ENCODE data around the gene PPM1N. TPM values are rescaled to one million over a fixed set of nuclear protein-coding genes. Genes with fewer than 3 reads are reported as not detected.
A peak's percentile ranks its signal among the peaks of the same experiment; 100 is the strongest.

Gene PPM1N
- total and polyA plus RNA-seq, 2 donors (not counting 1 experiment from before 2014, with no cell fraction given): 2.3 to 2.8 TPM

DNA sequence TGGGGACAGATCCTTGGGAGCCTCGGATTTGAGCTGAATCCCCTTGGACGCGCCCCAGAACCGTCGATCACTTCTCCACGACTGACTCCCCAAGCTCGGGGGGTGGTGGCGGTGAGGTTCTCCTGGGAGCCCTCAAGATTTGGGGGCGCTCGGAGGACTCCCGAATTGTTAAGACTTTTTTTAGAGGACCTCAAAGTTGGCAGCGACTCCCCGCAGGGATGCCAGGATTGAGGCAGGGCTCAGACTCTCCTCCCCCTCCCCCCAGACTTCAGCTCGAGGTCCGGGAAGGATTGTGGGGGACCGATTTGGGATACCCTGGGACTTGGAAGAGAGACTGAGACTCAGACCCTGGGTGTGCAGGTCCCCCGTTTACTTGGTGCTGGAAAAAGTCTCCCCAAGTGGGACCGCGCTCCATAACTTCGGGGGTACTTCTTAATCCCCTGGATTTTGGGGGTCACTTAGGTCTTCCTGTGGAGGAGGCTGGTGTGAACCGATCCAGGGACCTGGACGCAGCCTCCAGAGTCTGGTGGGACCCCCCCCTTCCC is 9.7 kb downstream of the PPM1N start:
- H3K4me2 ChIP-seq (ENCODE audit: extremely low read depth, insufficient read depth, low read length): peak overlapping the region; percentile 48
- no peak for TF ChIP-seq EZH2 (IDR thresholded peaks at IDR 0.05; ENCODE audit: low read length, missing control alignments)
- TF ChIP-seq, protein P1, sequence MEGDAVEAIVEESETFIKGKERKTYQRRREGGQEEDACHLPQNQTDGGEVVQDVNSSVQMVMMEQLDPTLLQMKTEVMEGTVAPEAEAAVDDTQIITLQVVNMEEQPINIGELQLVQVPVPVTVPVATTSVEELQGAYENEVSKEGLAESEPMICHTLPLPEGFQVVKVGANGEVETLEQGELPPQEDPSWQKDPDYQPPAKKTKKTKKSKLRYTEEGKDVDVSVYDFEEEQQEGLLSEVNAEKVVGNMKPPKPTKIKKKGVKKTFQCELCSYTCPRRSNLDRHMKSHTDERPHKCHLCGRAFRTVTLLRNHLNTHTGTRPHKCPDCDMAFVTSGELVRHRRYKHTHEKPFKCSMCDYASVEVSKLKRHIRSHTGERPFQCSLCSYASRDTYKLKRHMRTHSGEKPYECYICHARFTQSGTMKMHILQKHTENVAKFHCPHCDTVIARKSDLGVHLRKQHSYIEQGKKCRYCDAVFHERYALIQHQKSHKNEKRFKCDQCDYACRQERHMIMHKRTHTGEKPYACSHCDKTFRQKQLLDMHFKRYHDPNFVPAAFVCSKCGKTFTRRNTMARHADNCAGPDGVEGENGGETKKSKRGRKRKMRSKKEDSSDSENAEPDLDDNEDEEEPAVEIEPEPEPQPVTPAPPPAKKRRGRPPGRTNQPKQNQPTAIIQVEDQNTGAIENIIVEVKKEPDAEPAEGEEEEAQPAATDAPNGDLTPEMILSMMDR (conservative IDR thresholded peaks at IDR 0.05 in 1 of 2, IDR thresholded peaks at IDR 0.05 in 1 of 2; ENCODE audit: low read depth in 1 of 2, low read length in 2 of 2): no peak
- H3K27ac ChIP-seq (ENCODE audit: insufficient read depth, low read length): peak overlapping the region; percentile 80
- H3K36me3 ChIP-seq (ENCODE audit: control insufficient read depth, insufficient read depth, low read length): peaks cover under 1% of the 10 kb centered on the region
- no peaks in the 10 kb centered on the region for H3K27me3 ChIP-seq (ENCODE audit: control insufficient read depth, insufficient read depth, low read length)
- H3K9ac ChIP-seq (ENCODE audit: insufficient read depth, low read length): peak overlapping the region; percentile 69
- peak in 1 of 2 donors; percentile 25 for DNase-seq (ENCODE audit: low read depth in 2 of 2)
- peaks cover 53% of the 10 kb centered on the region for H3K79me2 ChIP-seq (ENCODE audit: control insufficient read depth, insufficient read depth, low read length)
- H3K9me3 ChIP-seq (ENCODE audit: control insufficient read depth, insufficient read depth, low read depth, low read length): no peaks in the 10 kb centered on the region
- H2AFZ ChIP-seq (ENCODE audit: low read length): no peak overlapping the region
- H4K20me1 ChIP-seq (ENCODE audit: control insufficient read depth, extremely low read depth, insufficient read depth, low read length): no peaks in the 10 kb centered on the region
- peaks cover 12% of the 10 kb centered on the region for H3K4me1 ChIP-seq (ENCODE audit: control insufficient read depth, extremely low read depth, insufficient read depth, low read length)
- peak overlapping the region; percentile 74 to 96 (median 93) for H3K4me3 ChIP-seq (replicated peaks in 1 of 4; ENCODE audit: control extremely low read depth in 1 of 4, insufficient read depth in 1 of 4, low read depth in 3 of 4, low read length in 4 of 4)

DNA sequence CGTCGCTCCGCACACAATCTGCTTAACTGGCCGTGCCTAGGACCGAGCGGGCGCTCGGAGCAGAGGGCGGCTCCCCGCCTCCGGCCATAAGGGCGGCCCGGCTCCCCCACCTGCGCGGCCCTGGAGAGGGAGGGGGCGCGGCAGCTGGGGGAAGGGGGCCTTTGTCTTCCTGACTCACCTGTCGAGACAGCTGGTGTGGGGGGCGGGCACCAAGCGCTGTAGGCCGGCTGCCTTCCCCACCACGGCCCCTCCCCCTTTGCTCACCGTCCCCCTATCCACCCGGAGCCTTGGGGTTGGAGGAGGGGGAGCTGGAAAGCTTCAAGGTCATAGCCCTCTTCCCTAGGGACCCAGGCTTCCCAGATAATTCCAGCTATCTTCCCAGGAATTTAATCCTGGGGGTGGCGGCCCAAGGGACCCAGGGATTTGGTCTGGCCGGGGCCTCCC is 10.2 kb downstream of the PPM1N start:
- H4K20me1 ChIP-seq (ENCODE audit: control insufficient read depth, extremely low read depth, insufficient read depth, low read length): no peaks in the 10 kb centered on the region
- no peaks in the 10 kb centered on the region for H3K9me3 ChIP-seq (ENCODE audit: control insufficient read depth, insufficient read depth, low read depth, low read length)
- peak overlapping the region; percentile 91 for H3K4me2 ChIP-seq (ENCODE audit: extremely low read depth, insufficient read depth, low read length)
- TF ChIP-seq, protein P1 (conservative IDR thresholded peaks at IDR 0.05 in 1 of 2, IDR thresholded peaks at IDR 0.05 in 1 of 2; ENCODE audit: low read depth in 1 of 2, low read length in 2 of 2): no peak
- no peak for TF ChIP-seq EZH2 (IDR thresholded peaks at IDR 0.05; ENCODE audit: low read length, missing control alignments)
- H3K9ac ChIP-seq (ENCODE audit: insufficient read depth, low read length): peak overlapping the region; percentile 69
- peaks cover 12% of the 10 kb centered on the region for H3K4me1 ChIP-seq (ENCODE audit: control insufficient read depth, extremely low read depth, insufficient read depth, low read length)
- peak overlapping the region; percentile 74 to 96 (median 93) for H3K4me3 ChIP-seq (replicated peaks in 1 of 4; ENCODE audit: control extremely low read depth in 1 of 4, insufficient read depth in 1 of 4, low read depth in 3 of 4, low read length in 4 of 4)
- no peak overlapping the region for H2AFZ ChIP-seq (ENCODE audit: low read length)
- peak overlapping the region; percentile 80 for H3K27ac ChIP-seq (ENCODE audit: insufficient read depth, low read length)
- peaks cover 2% of the 10 kb centered on the region for H3K36me3 ChIP-seq (ENCODE audit: control insufficient read depth, insufficient read depth, low read length)
- peaks cover 57% of the 10 kb centered on the region for H3K79me2 ChIP-seq (ENCODE audit: control insufficient read depth, insufficient read depth, low read length)
- peak in 1 of 2 donors; percentile 44 for DNase-seq (ENCODE audit: low read depth in 2 of 2)
- no peaks in the 10 kb centered on the region for H3K27me3 ChIP-seq (ENCODE audit: control insufficient read depth, insufficient read depth, low read length)

DNA sequence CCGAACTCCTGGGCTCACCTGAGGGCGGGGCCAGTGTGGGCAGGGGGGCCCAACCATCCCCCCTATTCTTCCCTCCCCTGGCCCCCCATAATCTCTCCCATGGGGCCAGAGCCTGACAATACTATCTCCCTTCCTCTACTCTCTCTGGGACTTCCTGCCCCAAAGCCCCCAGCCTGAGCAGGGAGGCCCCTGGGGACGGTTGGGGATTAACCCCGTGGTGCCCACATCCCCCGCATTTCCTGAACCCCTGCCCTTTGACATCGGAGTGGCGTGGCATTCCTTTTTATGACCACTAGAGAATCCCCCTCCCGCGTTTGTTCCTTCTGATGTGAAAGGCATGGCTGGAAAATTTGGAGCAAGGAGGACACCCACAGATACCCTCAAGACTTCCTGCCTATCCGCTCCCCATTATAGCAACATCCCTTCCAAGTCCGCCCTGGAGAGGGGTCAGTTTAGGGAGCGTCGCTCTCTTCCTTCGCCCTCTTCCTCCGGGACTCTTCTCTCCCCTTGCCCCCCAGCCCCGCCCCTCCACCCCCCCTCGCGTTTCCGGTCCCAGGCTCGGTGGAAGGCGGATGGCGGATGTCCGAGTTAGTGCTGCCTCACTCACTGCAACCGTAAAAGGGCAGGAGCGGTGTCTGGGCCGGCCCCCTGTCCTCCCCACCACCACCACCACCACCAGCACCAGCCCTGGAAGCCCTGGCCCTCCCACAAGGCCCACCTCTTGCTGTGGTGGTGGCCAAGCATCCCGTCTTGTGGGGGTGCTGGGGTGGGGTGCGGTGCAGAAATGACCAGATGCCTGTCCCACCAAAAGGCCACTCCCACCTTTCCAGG is 10.8 kb downstream of the PPM1N start:
- peak overlapping the region; percentile 56 for H3K27ac ChIP-seq (ENCODE audit: insufficient read depth, low read length)
- no peaks in the 10 kb centered on the region for H3K9me3 ChIP-seq (ENCODE audit: control insufficient read depth, insufficient read depth, low read depth, low read length)
- DNase-seq (ENCODE audit: low read depth in 2 of 2): peak; percentile 65 to 79
- no peaks in the 10 kb centered on the region for H4K20me1 ChIP-seq (ENCODE audit: control insufficient read depth, extremely low read depth, insufficient read depth, low read length)
- H3K27me3 ChIP-seq (ENCODE audit: control insufficient read depth, insufficient read depth, low read length): no peaks in the 10 kb centered on the region
- H3K4me1 ChIP-seq (ENCODE audit: control insufficient read depth, extremely low read depth, insufficient read depth, low read length): peaks cover 12% of the 10 kb centered on the region
- H3K9ac ChIP-seq (ENCODE audit: insufficient read depth, low read length): peak overlapping the region; percentile 69
- peak overlapping the region; percentile 96 for H3K4me2 ChIP-seq (ENCODE audit: extremely low read depth, insufficient read depth, low read length)
- H3K4me3 ChIP-seq (replicated peaks in 1 of 4; ENCODE audit: control extremely low read depth in 1 of 4, insufficient read depth in 1 of 4, low read depth in 3 of 4, low read length in 4 of 4): peak overlapping the region; percentile 65 to 96 (median 93)
- H3K79me2 ChIP-seq (ENCODE audit: control insufficient read depth, insufficient read depth, low read length): peaks cover 64% of the 10 kb centered on the region
- TF ChIP-seq EZH2 (IDR thresholded peaks at IDR 0.05; ENCODE audit: low read length, missing control alignments): no peak
- TF ChIP-seq, protein P1 (conservative IDR thresholded peaks at IDR 0.05 in 1 of 2, IDR thresholded peaks at IDR 0.05 in 1 of 2; ENCODE audit: low read depth in 1 of 2, low read length in 2 of 2): no peak
- H2AFZ ChIP-seq (ENCODE audit: low read length): no peak overlapping the region
- peaks cover 2% of the 10 kb centered on the region for H3K36me3 ChIP-seq (ENCODE audit: control insufficient read depth, insufficient read depth, low read length)
